IMR-90 (cell line): ENCODE data around the gene SCAMP2. TPM values are rescaled to one million over a fixed set of nuclear protein-coding genes. Genes with fewer than 3 reads are reported as not detected.

Experiments
- ATAC-seq: fragments of 200-7000 bp; cut with Tn5 transposase; 2 replicates; pipeline ENCODE4 v1.9.1; 2020; ENCODE audit warnings: low read depth, mild to moderate bottlenecking, moderate library complexity
- BruUV-seq: library from RNA; stranded (reverse); fragments of 400-500 nt; replicated peaks from 2 replicates; lab custom pipeline; 2021; lab: Mats Ljungman, UMichigan
- CTCF ChIA-PET: fragments of 300-600 bp; formaldehyde crosslinking; extraction: SDS; loops from one replicate; lab custom pipeline; 2021; ENCODE audit warnings: antibody characterized with exemption; lab: Yijun Ruan, JAX
- POLR2A ChIA-PET: fragments of 300-600 bp; sonication (Branson Sonifier 250); formaldehyde crosslinking; loops from one replicate; lab custom pipeline; 2022; ENCODE audit warnings: antibody characterized with exemption; ENCODE audit not compliant: unreplicated experiment; lab: Charles Lee
- DNase-seq: peaks from one replicate; pipeline ENCODE4 v3.0.0; 2013
- H2AFZ ChIP-seq: replicated peaks from 2 replicates; pipeline ENCODE3; 2013; ENCODE audit warnings: low read length, mild to moderate bottlenecking; ENCODE audit not compliant: poor library complexity
- H2AK5ac ChIP-seq: 2 replicates; pipeline ENCODE4 v1.6.1; 2013; ENCODE audit warnings: low read depth, low read length, inconsistent platforms
- H2AK9ac ChIP-seq: replicated peaks from 2 replicates; pipeline ENCODE3; 2013; ENCODE audit warnings: mild to moderate bottlenecking, low read depth, low read length, moderate library complexity; ENCODE audit not compliant: poor library complexity
- H2BK120ac ChIP-seq: 2 replicates; pipeline ENCODE4 v1.6.1; 2013; ENCODE audit warnings: low read depth, low read length, inconsistent platforms
- H2BK15ac ChIP-seq: 3 replicates; pipeline ENCODE4 v1.6.1; 2013; ENCODE audit warnings: low read depth, low read length, inconsistent platforms
- H2BK20ac ChIP-seq: 2 replicates; pipeline ENCODE4 v1.6.1; 2013; ENCODE audit warnings: low read depth, mild to moderate bottlenecking, inconsistent platforms, low read length, moderate library complexity
- H2BK5ac ChIP-seq: 2 replicates; pipeline ENCODE4 v1.6.1; 2013; ENCODE audit warnings: mild to moderate bottlenecking, low read depth, low read length, inconsistent platforms; ENCODE audit not compliant: poor library complexity, severe bottlenecking
- H3K14ac ChIP-seq: replicated peaks from 2 replicates; pipeline ENCODE4 v1.6.1; 2013; ENCODE audit warnings: low read depth, low read length, inconsistent platforms
- H3K18ac ChIP-seq: 2 replicates; pipeline ENCODE4 v1.6.1; 2013; ENCODE audit warnings: low read depth, low read length, control low read depth
- H3K23ac ChIP-seq: 2 replicates; pipeline ENCODE4 v1.6.1; 2013; ENCODE audit warnings: low read depth, low read length, inconsistent platforms
- H3K27ac ChIP-seq: 2 replicates; pipeline ENCODE4 v1.5.1; 2013; ENCODE audit warnings: mild to moderate bottlenecking, control low read depth, low read length; ENCODE audit not compliant: insufficient read depth
- H3K27me3 ChIP-seq: 2 replicates; pipeline ENCODE4 v1.6.1; 2013; ENCODE audit warnings: low read length; ENCODE audit not compliant: control insufficient read depth, insufficient read depth
- H3K36me3 ChIP-seq: 2 replicates; pipeline ENCODE4 v1.6.1; 2013; ENCODE audit warnings: low read length, mixed read lengths; ENCODE audit not compliant: control insufficient read depth, insufficient read depth
- H3K4ac ChIP-seq: 2 replicates; pipeline ENCODE4 v1.6.1; 2013; ENCODE audit warnings: low read depth, low read length, inconsistent platforms
- H3K4me1 ChIP-seq: 2 replicates; pipeline ENCODE4 v1.6.1; 2013; ENCODE audit warnings: low read length, mixed read lengths; ENCODE audit not compliant: control insufficient read depth, insufficient read depth
- H3K4me2 ChIP-seq: 2 replicates; pipeline ENCODE4 v1.6.1; 2013; ENCODE audit warnings: low read depth, mild to moderate bottlenecking, control low read depth, low read length, moderate library complexity
- H3K4me3 ChIP-seq: 2 replicates; pipeline ENCODE4 v1.5.1; 2013; ENCODE audit warnings: low read depth, mild to moderate bottlenecking, control low read depth, low read length, moderate library complexity; ENCODE audit not compliant: insufficient read depth
- H3K56ac ChIP-seq: 2 replicates; pipeline ENCODE4 v1.6.1; 2013; ENCODE audit warnings: low read length, inconsistent platforms; ENCODE audit not compliant: insufficient read depth; ENCODE audit errors: extremely low read depth
- H3K79me1 ChIP-seq, 2 experiments: 2 replicates each; pipeline ENCODE4 v1.6.1; 2013; ENCODE audit warnings: low read length in 2 of 2, inconsistent platforms in 1 of 2, low read depth in 1 of 2
- H3K9ac ChIP-seq: 2 replicates; pipeline ENCODE4 v1.6.1; 2013; ENCODE audit warnings: low read depth, low read length, control low read depth
- H3K9me1 ChIP-seq: 2 replicates; pipeline ENCODE4 v1.6.1; 2013; ENCODE audit warnings: low read length, inconsistent platforms; ENCODE audit not compliant: insufficient read depth
- H3K9me3 ChIP-seq: 2 replicates; pipeline ENCODE4 v1.6.1; 2013; ENCODE audit warnings: low read length; ENCODE audit not compliant: control insufficient read depth, insufficient read depth
- H4K20me1 ChIP-seq: 2 replicates; pipeline ENCODE4 v1.6.1; 2013; ENCODE audit warnings: low read length, inconsistent platforms; ENCODE audit not compliant: insufficient read depth
- H4K5ac ChIP-seq: 2 replicates; pipeline ENCODE4 v1.6.1; 2013; ENCODE audit warnings: mild to moderate bottlenecking, low read depth, low read length, control low read depth
- H4K8ac ChIP-seq, 2 experiments: 2 replicates each; pipeline ENCODE4 v1.6.1; 2013; ENCODE audit warnings: low read depth in 2 of 2, low read length in 2 of 2, control low read depth in 1 of 2, inconsistent platforms in 1 of 2
- H4K91ac ChIP-seq: 2 replicates; pipeline ENCODE4 v1.6.1; 2013; ENCODE audit warnings: low read depth, low read length, inconsistent platforms; ENCODE audit not compliant: insufficient read depth
- MAFK ChIP-seq: IDR thresholded peaks from 2 replicates; pipeline ENCODE4 v1.6.1; 2012; ENCODE audit warnings: low read depth, low read length, improper control_type of control experiment
- MAZ ChIP-seq: IDR thresholded peaks from 2 replicates; pipeline ENCODE4 v1.6.1; 2012; ENCODE audit warnings: low read depth, mild to moderate bottlenecking, low read length, improper control_type of control experiment, moderate library complexity, borderline replicate concordance
- SMC3 ChIP-seq: fragments of 150-350 bp; IDR thresholded peaks from 2 replicates; pipeline ENCODE4 v1.6.1; 2016; ENCODE audit warnings: low read depth, mild to moderate bottlenecking, antibody characterized with exemption, low read length, moderate library complexity
- WGBS, 2 experiments: methylation state at CpG; one replicate each; pipeline versions ENCODE4 v1.1.5 to v1.1.7; 2013; ENCODE audit warnings: missing lambda C conversion rate in 2 of 2; ENCODE audit not compliant: insufficient read length in 1 of 2; ENCODE audit errors: extremely low coverage in 2 of 2; 5-methylcytosine and 5-hydroxymethylcytosine counted together
- dilution Hi-C: fragments of 300-500 bp; cut with HindIII; formaldehyde crosslinking; loops from one replicate; pipeline ENCODE4 v1.14.3; 2018; ENCODE audit warnings: low sequenced_read_pairs; ENCODE audit not compliant: unreplicated experiment
- in situ Hi-C: fragments of 300-500 bp; cut with MboI; formaldehyde crosslinking; loops from 3 replicates; pipeline ENCODE4 v1.14.3; 2019; ENCODE audit warnings: low sequenced_read_pairs, inconsistent platforms, mixed read lengths
- intact Hi-C: fragments of 100-400 bp; cut with micrococcal nuclease; formaldehyde crosslinking; loops from 2 replicates; pipeline ENCODE4 v1.10.0; 2022
- polyA plus RNA-seq, 3 experiments: library from polyadenylated mRNA; depleted of rRNA; stranded (reverse); fragments of >200 nt; gene quantifications; 2 replicates each; pipeline ENCODE4 v1.2.3, GENCODE V29; 2012; ENCODE audit warnings: low replicate concordance in 1 of 3
- total RNA-seq: library from RNA; depleted of rRNA; stranded (reverse); fragments of >200 nt; gene quantifications from 2 replicates; pipeline ENCODE4 v1.2.3, GENCODE V29; 2012

Gene SCAMP2
- total and polyA plus RNA-seq, 2 of the 4 experiments (the other 2 are of a cell fraction), result 25.8 to 111 TPM

DNA sequence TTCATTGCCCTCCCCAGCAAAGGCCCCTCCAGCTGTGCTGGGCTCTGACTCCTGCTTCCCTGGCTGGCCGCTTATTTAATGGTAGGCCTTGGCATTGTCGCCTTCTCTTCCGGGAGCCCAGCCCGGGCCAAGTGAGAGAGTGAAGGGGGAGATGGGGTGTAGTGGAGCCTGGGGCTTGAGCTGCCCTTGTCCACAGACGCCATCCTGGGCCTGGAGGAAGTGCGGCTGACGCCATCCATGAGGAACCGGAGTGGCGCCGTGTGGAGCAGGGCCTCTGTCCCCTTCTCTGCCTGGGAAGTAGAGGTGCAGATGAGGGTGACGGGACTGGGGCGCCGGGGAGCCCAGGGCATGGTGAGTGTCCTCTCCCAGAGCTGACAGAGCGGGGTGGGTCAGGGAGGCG lies 57.2 kb downstream of the SCAMP2 start:
- in situ Hi-C loops (no loop called here), intact Hi-C loops (no loop called here), dilution Hi-C loops (no loop called here)
- Histone ChIP-seq H3K23ac (no peak overlapping the region), H3K27me3 (peaks cover 12% of the 10 kb centered on the region; the same call in 1 of the 2 replicates), H3K4ac (no peak overlapping the region), H3K18ac (no peak overlapping the region), H3K14ac (no peak overlapping the region), H3K9ac (no peak overlapping the region), H4K91ac (no peak overlapping the region), H2BK20ac (no peak overlapping the region), H2AK9ac (peak overlapping the region; percentile 13), H3K79me1 (no peaks in the 10 kb centered on the region), H2BK5ac (no peak overlapping the region), H4K5ac (no peak overlapping the region), H3K27ac (no peak overlapping the region), H2BK120ac (no peak overlapping the region), H3K4me3 (no peak overlapping the region), H3K4me1 (no peaks in the 10 kb centered on the region), H2AFZ (no peak overlapping the region), H2BK15ac (no peak overlapping the region), H2AK5ac (no peak overlapping the region), H4K8ac (no peak overlapping the region), H3K9me1 (0 out of 2 replicates have a peak, but pooled peaks cover 4% of the 10 kb centered on the region), H3K56ac (no peak overlapping the region), H4K20me1 (peaks cover 4% of the 10 kb centered on the region; the same call in 1 of the 2 replicates), H3K4me2 (no peak overlapping the region), H3K36me3 (no peaks in the 10 kb centered on the region), H3K9me3 (no peaks in the 10 kb centered on the region)
- ATAC-seq (no peak), DNase-seq (no peak)
- POLR2A ChIA-PET, result no interaction called here
- WGBS, 2 experiments, result 85% methylated on average over 8 of the region's 15 CpGs; no CpG with 5 or more reads in 1 of the 2 experiments
- no peak for TF ChIP-seq MAZ
- no peak for TF ChIP-seq SMC3
- no peak for TF ChIP-seq MAFK
- BruUV-seq, result no TSS peak
- CTCF ChIA-PET, result interaction anchor here (1.6 kb wide), 1 partner anchor 35 kb away, joined by 6 read pairs; the partner anchor contains the start of gene CSK
